ENCODE measurements around the gene RAB40C.

- no peak for TF ChIP-seq CTCF (IDR thresholded peaks at IDR 0.05; ENCODE audit: borderline replicate concordance, extremely low read depth, low read length, poor library complexity, severe bottlenecking)
- no peak for TF ChIP-seq EZH2 (IDR thresholded peaks at IDR 0.05; ENCODE audit: borderline replicate concordance, low read depth, low read length, severe bottlenecking)
Observed at GRCh38 chr16:674214-674881, 84.5 kb downstream of the RAB40C start.

Measured in DND-41 (cell line).